ENCODE data around the gene PLEKHH3. TPM values are rescaled to one million over a fixed set of nuclear protein-coding genes. Genes with fewer than 3 reads are reported as not detected.

The PLEKHH3 gene
- total and polyA plus RNA-seq, 10 of the 15 experiments (the other 5 are each of a cell fraction or from before 2014, with no cell fraction given): 0.31 to 38.0 (median 11.0) TPM

- TF ChIP-seq MYB (IDR thresholded peaks at IDR 0.05; ENCODE audit: borderline replicate concordance, low read depth, low read length) (peak; percentile 61; the same call in 1 of the 2 replicates), FOS (IDR thresholded peaks at IDR 0.05; ENCODE audit: borderline replicate concordance, extremely low read depth, insufficient read length) (no peak), BMI1 (IDR thresholded peaks at IDR 0.05; ENCODE audit: borderline replicate concordance) (peak; percentile 82), SUPT20H (IDR thresholded peaks at IDR 0.05; ENCODE audit: borderline replicate concordance, control insufficient read depth, low read depth, low read length) (no peak), MEF2B (IDR thresholded peaks at IDR 0.05; ENCODE audit: partially characterized antibody, poor library complexity, severe bottlenecking) (peak; percentile 97), ZBED1 (IDR thresholded peaks at IDR 0.05; ENCODE audit: borderline replicate concordance) (peak; percentile 99), REST (IDR thresholded peaks at IDR 0.05; ENCODE audit: low read depth, low read length) (peak; percentile 50; the same call in 1 of the 2 replicates), STAT1 (conservative IDR thresholded peaks at IDR 0.05) (no peak), YY1 (IDR thresholded peaks at IDR 0.05; ENCODE audit: low read depth, low read length) (0 out of 2 replicates have a peak, but pooled peaks have one; percentile 31), ZNF24 (IDR thresholded peaks at IDR 0.05) (0 out of 2 replicates have a peak, but pooled peaks have one; percentile 17), E2F8 (IDR thresholded peaks at IDR 0.05; ENCODE audit: low read depth, partially characterized antibody) (peak; percentile 61), POLR2AphosphoS5 (IDR thresholded peaks at IDR 0.05; ENCODE audit: low read length) (0 out of 2 replicates have a peak, but pooled peaks have one; percentile 29), BCL11A (IDR thresholded peaks at IDR 0.05; ENCODE audit: low read depth, low read length) (peak; percentile 97), FOXM1 (IDR thresholded peaks at IDR 0.05; ENCODE audit: low read depth, low read length) (peak; percentile 100), NKRF (conservative IDR thresholded peaks at IDR 0.05) (no peak; the same call in 1 of the 2 replicates), ZBTB33 (IDR thresholded peaks at IDR 0.05) (no peak), MTA3 (IDR thresholded peaks at IDR 0.05; ENCODE audit: borderline replicate concordance, low read length) (peak; percentile 86; the same call in 1 of the 2 replicates), NRF1 (conservative IDR thresholded peaks at IDR 0.05; ENCODE audit: low read depth, low read length) (no peak), TCF12 (IDR thresholded peaks at IDR 0.05; ENCODE audit: low read depth, low read length) (peak; percentile 100), RELA (IDR thresholded peaks at IDR 0.05; ENCODE audit: borderline replicate concordance, partially characterized antibody) (no peak)
Observed at GRCh38 chr17:42704837-42705494, 28.2 kb upstream of the PLEKHH3 start (continued).
